HL-60 (cell line): ENCODE results near the gene BAAT.

Experiments
- DNase-seq, 2 experiments: peaks; one replicate each; pipeline ENCODE4 v3.0.0-alpha.2; 2010 to 2020; ENCODE audit warnings: low read depth in 1 of 2, low spot score in 1 of 2
- H3K27ac ChIP-seq: fragments of 250-450 bp; sonication (Bioruptor Pico); replicated peaks from 2 replicates; pipeline ENCODE4 v1.5.1; 2020; ENCODE audit warnings: mild to moderate bottlenecking, moderate library complexity
- H3K27me3 ChIP-seq: fragments of 250-450 bp; sonication (Bioruptor Pico); 2 replicates; pipeline ENCODE4 v1.5.1; 2021; ENCODE audit warnings: mild to moderate bottlenecking, moderate library complexity; ENCODE audit not compliant: insufficient read depth, poor library complexity, severe bottlenecking
- H3K4me3 ChIP-seq: replicated peaks from 2 replicates; pipeline ENCODE4 v1.5.1; 2011; ENCODE audit warnings: mild to moderate bottlenecking, control low read depth, low read length; ENCODE audit not compliant: insufficient read depth
- CTCF ChIP-seq: IDR thresholded peaks from one replicate; pipeline ENCODE4 v1.5.1; 2011; ENCODE audit warnings: low read length, control low read depth, inconsistent platforms; ENCODE audit not compliant: insufficient read depth
- GABPA ChIP-seq: IDR thresholded peaks from 2 replicates; pipeline ENCODE4 v1.6.1; 2012; ENCODE audit warnings: low read depth
- POLR2AphosphoS5 ChIP-seq: IDR thresholded peaks from 2 replicates; pipeline ENCODE4 v1.6.1; 2012; ENCODE audit warnings: low read depth
- SPI1 ChIP-seq: IDR thresholded peaks from 2 replicates; pipeline ENCODE4 v1.6.1; 2012; ENCODE audit warnings: low read depth, mild to moderate bottlenecking, borderline replicate concordance
- TF ChIP-seq, protein P1 (sequence below): IDR thresholded peaks from 2 replicates; pipeline ENCODE4 v1.6.1; 2012; ENCODE audit warnings: low read depth; ENCODE audit not compliant: insufficient replicate concordance

BAAT gene

DNA sequence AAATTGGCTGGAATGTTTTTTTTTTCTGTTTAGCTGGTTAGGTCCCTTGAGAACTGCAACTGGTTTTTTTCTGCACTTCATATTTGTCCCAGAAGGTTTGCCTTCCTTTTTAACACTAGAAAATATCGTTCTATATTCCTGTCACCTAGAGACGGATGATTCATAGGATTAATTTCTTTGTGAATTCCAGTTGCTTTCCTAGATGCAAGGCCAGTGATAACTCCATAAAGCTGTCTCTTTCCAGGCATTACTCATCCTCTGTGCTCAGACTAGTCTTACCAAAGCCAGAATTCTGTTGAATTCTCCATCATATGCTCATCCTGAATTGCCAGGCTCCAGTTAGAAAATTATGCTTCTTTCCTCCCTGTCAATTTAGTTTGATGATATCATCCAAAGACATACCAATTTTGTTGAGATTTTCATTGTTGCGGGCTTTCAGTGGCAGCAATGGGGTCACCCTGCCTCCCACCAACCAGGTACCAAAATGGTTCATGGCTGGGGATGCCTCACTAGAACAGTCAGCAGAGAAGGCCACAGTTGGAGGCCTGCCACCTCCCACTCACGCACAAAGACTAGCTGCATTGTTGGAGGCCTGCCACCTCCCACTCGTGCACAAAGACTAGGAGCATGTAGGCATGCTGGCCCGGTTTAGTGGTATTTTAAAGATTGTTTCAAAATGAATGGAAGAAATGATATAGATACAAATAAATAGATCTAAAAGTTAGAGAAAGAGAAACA is 8.5 kb downstream of the BAAT start:
- Histone ChIP-seq H3K4me3 (no peak overlapping the region), H3K27ac (no peak overlapping the region)
- no peak for DNase-seq

GRCh38 chr9:101375546-101375945 is 9.3 kb downstream of the BAAT start:
- no peak for TF ChIP-seq GABPA
- TF ChIP-seq, protein P1, sequence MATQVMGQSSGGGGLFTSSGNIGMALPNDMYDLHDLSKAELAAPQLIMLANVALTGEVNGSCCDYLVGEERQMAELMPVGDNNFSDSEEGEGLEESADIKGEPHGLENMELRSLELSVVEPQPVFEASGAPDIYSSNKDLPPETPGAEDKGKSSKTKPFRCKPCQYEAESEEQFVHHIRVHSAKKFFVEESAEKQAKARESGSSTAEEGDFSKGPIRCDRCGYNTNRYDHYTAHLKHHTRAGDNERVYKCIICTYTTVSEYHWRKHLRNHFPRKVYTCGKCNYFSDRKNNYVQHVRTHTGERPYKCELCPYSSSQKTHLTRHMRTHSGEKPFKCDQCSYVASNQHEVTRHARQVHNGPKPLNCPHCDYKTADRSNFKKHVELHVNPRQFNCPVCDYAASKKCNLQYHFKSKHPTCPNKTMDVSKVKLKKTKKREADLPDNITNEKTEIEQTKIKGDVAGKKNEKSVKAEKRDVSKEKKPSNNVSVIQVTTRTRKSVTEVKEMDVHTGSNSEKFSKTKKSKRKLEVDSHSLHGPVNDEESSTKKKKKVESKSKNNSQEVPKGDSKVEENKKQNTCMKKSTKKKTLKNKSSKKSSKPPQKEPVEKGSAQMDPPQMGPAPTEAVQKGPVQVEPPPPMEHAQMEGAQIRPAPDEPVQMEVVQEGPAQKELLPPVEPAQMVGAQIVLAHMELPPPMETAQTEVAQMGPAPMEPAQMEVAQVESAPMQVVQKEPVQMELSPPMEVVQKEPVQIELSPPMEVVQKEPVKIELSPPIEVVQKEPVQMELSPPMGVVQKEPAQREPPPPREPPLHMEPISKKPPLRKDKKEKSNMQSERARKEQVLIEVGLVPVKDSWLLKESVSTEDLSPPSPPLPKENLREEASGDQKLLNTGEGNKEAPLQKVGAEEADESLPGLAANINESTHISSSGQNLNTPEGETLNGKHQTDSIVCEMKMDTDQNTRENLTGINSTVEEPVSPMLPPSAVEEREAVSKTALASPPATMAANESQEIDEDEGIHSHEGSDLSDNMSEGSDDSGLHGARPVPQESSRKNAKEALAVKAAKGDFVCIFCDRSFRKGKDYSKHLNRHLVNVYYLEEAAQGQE = no peak
- TF ChIP-seq CTCF = no peak
- TF ChIP-seq SPI1 = no peak
- TF ChIP-seq POLR2AphosphoS5 = no peak
- Histone ChIP-seq H3K27me3 (no peaks in the 10 kb centered on the region), H3K4me3 (no peak overlapping the region), H3K27ac (no peak overlapping the region)
- no peak for DNase-seq

More for the DNA sequence above, 8.5 kb downstream of the BAAT start:
- no peaks in the 10 kb centered on the region for H3K27me3 ChIP-seq
- TF ChIP-seq GABPA (no peak), SPI1 (no peak), POLR2AphosphoS5 (no peak), CTCF (no peak)
- TF ChIP-seq, protein P1 = no peak

GRCh38 chr9:101372327-101373118 is 12.3 kb downstream of the BAAT start:
- TF ChIP-seq, protein P1 = no peak
- TF ChIP-seq CTCF (no peak), POLR2AphosphoS5 (no peak), GABPA (no peak), SPI1 (no peak)
- DNase-seq = no peak
- no peak overlapping the region for H3K4me3 ChIP-seq
- no peaks in the 10 kb centered on the region for H3K27me3 ChIP-seq
- H3K27ac ChIP-seq = no peak overlapping the region
